ENCODE data around the gene SGTA. TPM values are rescaled to one million over a fixed set of nuclear protein-coding genes. Genes with fewer than 3 reads are reported as not detected.
A peak's percentile ranks its signal among the peaks of the same experiment; 100 is the strongest.

The SGTA gene
- total and polyA plus RNA-seq, 2 of the 13 experiments (the other 11 are each of a cell fraction or from before 2014, with no cell fraction given) = 43.9 to 47.4 TPM

GRCh38 chr19:2775556-2776430 lies 7.3 kb downstream of the SGTA start (continued):
- TF ChIP-seq, protein P1, sequence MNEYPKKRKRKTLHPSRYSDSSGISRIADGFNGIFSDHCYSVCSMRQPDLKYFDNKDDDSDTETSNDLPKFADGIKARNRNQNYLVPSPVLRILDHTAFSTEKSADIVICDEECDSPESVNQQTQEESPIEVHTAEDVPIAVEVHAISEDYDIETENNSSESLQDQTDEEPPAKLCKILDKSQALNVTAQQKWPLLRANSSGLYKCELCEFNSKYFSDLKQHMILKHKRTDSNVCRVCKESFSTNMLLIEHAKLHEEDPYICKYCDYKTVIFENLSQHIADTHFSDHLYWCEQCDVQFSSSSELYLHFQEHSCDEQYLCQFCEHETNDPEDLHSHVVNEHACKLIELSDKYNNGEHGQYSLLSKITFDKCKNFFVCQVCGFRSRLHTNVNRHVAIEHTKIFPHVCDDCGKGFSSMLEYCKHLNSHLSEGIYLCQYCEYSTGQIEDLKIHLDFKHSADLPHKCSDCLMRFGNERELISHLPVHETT (CRISPR knock-in tag; conservative IDR thresholded peaks at IDR 0.05) = no peak
- no peak for TF ChIP-seq LCORL (IDR thresholded peaks at IDR 0.05)
- TF ChIP-seq LCORL (CRISPR knock-in tag; IDR thresholded peaks at IDR 0.05) = peak; percentile 76
- peak; percentile 78 for TF ChIP-seq ASH2L (IDR thresholded peaks at IDR 0.05; ENCODE audit: insufficient read length, low read depth, low read length)
- no peak for TF ChIP-seq EZH2 (conservative IDR thresholded peaks at IDR 0.05; ENCODE audit: low read depth, low read length)
- no peak for TF ChIP-seq ZNF329 (CRISPR knock-in tag; IDR thresholded peaks at IDR 0.05; ENCODE audit: low read depth)
- no peak for TF ChIP-seq NFE2L1 (CRISPR knock-in tag; IDR thresholded peaks at IDR 0.05; ENCODE audit: borderline replicate concordance)
- no peak for TF ChIP-seq PRDM10 (CRISPR knock-in tag; IDR thresholded peaks at IDR 0.05; ENCODE audit: low read depth)
- no peak for TF ChIP-seq ZNF234 (CRISPR knock-in tag; conservative IDR thresholded peaks at IDR 0.05)
- no peak for TF ChIP-seq ZNF138 (CRISPR knock-in tag; IDR thresholded peaks at IDR 0.05; ENCODE audit: low read depth)
- no peak for TF ChIP-seq ZNF367 (CRISPR knock-in tag; IDR thresholded peaks at IDR 0.05; ENCODE audit: borderline replicate concordance)
- no peak for TF ChIP-seq ZNF672 (CRISPR knock-in tag; IDR thresholded peaks at IDR 0.05)
- TF ChIP-seq REPIN1 (CRISPR knock-in tag; IDR thresholded peaks at IDR 0.05; ENCODE audit: borderline replicate concordance, low read depth) = no peak
- no peak for TF ChIP-seq ZNF75D (CRISPR knock-in tag; IDR thresholded peaks at IDR 0.05; ENCODE audit: borderline replicate concordance)
- TF ChIP-seq KMT2B (CRISPR knock-in tag; IDR thresholded peaks at IDR 0.05) = 0 out of 2 replicates have a peak, but pooled peaks have one; percentile 28
- no peak for TF ChIP-seq ZNF737 (CRISPR knock-in tag; IDR thresholded peaks at IDR 0.05; ENCODE audit: borderline replicate concordance)
- TF ChIP-seq ZBTB38 (CRISPR knock-in tag; IDR thresholded peaks at IDR 0.05) = peak; percentile 94
- TF ChIP-seq RARA (CRISPR knock-in tag; IDR thresholded peaks at IDR 0.05) = peak; percentile 39; the same call in 1 of the 2 replicates
- TF ChIP-seq, protein P2, sequence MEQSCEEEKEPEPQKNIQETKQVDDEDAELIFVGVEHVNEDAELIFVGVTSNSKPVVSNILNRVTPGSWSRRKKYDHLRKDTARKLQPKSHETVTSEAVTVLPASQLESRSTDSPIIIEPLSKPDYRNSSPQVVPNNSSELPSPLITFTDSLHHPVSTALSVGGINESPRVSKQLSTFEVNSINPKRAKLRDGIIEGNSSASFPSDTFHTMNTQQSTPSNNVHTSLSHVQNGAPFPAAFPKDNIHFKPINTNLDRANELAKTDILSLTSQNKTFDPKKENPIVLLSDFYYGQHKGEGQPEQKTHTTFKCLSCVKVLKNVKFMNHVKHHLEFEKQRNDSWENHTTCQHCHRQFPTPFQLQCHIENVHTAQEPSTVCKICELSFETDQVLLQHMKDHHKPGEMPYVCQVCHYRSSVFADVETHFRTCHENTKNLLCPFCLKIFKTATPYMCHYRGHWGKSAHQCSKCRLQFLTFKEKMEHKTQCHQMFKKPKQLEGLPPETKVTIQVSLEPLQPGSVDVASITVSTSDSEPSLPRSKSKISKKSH (CRISPR knock-in tag; IDR thresholded peaks at IDR 0.05; ENCODE audit: borderline replicate concordance) = no peak
- TF ChIP-seq ZNF543 (CRISPR knock-in tag; IDR thresholded peaks at IDR 0.05) = no peak
- no peak for TF ChIP-seq MTA3 (CRISPR knock-in tag; IDR thresholded peaks at IDR 0.05)
- no peak for TF ChIP-seq PHF5A (CRISPR knock-in tag; IDR thresholded peaks at IDR 0.05; ENCODE audit: low read depth, unreplicated experiment)
- TF ChIP-seq ZNF782 (CRISPR knock-in tag; IDR thresholded peaks at IDR 0.05; ENCODE audit: borderline replicate concordance) = no peak
- TF ChIP-seq KDM6A (CRISPR knock-in tag; IDR thresholded peaks at IDR 0.05; ENCODE audit: low read depth) = no peak
- TF ChIP-seq MIER2 (CRISPR knock-in tag; IDR thresholded peaks at IDR 0.05) = no peak

Measured in HepG2 (cell line).